Central memory CD8-positive, alpha-beta T cell (primary cell): ENCODE data around the gene SECISBP2L.
A peak's percentile ranks its signal among the peaks of the same experiment; 100 is the strongest.

Source experiments
- ATAC-seq: fragments of 150-1000 bp; cut with Tn5 transposase; replicated peaks from 2 replicates; pipeline ENCODE4 v1.10.0; 2022; ENCODE audit warnings: mild to moderate bottlenecking, moderate FRiP score, moderate number of reproducible peaks; ENCODE audit not compliant: poor library complexity, severe bottlenecking; ENCODE audit errors: extremely low read depth
- DNase-seq, 2 donors: peaks; one replicate each; pipeline ENCODE4 v3.0.0; 2021; ENCODE audit warnings: low spot score in 2 of 2
- H3K27ac Mint-ChIP-seq: one replicate; pipeline ENCODE4 v1.8.0; 2022; ENCODE audit warnings: low read depth, mild to moderate bottlenecking, moderate library complexity, mixed read lengths
- H3K27me3 Mint-ChIP-seq: one replicate; pipeline ENCODE4 v1.8.0; 2022; ENCODE audit warnings: mixed read lengths
- H3K36me3 Mint-ChIP-seq: one replicate; pipeline ENCODE4 v1.8.0; 2022; ENCODE audit warnings: mild to moderate bottlenecking, moderate library complexity, mixed read lengths; ENCODE audit not compliant: insufficient read depth
- H3K4me1 Mint-ChIP-seq: one replicate; pipeline ENCODE4 v1.8.0; 2022; ENCODE audit warnings: mixed read lengths
- H3K4me3 Mint-ChIP-seq: one replicate; pipeline ENCODE4 v1.8.0; 2022; ENCODE audit warnings: mild to moderate bottlenecking, moderate library complexity, mixed read lengths
- H3K9me3 Mint-ChIP-seq: one replicate; pipeline ENCODE4 v1.8.0; 2022; ENCODE audit warnings: mixed read lengths

SECISBP2L gene

GRCh38 chr15:49066372-49066771, 20.1 kb upstream of the SECISBP2L start:
- Mint-ChIP-seq H3K4me1 (no peaks in the 10 kb centered on the region), H3K4me3 (no peak overlapping the region), H3K27ac (no peak overlapping the region), H3K36me3 (no peaks in the 10 kb centered on the region), H3K9me3 (no peaks in the 10 kb centered on the region), H3K27me3 (peaks cover 33% of the 10 kb centered on the region)
- no peak for ATAC-seq
- DNase-seq = no peak

GRCh38 chr15:49064884-49065283, 18.6 kb upstream of the SECISBP2L start:
- DNase-seq = no peak
- no peaks in the 10 kb centered on the region for H3K4me1 Mint-ChIP-seq
- H3K27me3 Mint-ChIP-seq = peaks cover 18% of the 10 kb centered on the region
- H3K36me3 Mint-ChIP-seq = no peaks in the 10 kb centered on the region
- H3K27ac Mint-ChIP-seq = no peak overlapping the region
- ATAC-seq = no peak
- no peaks in the 10 kb centered on the region for H3K9me3 Mint-ChIP-seq
- H3K4me3 Mint-ChIP-seq = no peak overlapping the region

DNA sequence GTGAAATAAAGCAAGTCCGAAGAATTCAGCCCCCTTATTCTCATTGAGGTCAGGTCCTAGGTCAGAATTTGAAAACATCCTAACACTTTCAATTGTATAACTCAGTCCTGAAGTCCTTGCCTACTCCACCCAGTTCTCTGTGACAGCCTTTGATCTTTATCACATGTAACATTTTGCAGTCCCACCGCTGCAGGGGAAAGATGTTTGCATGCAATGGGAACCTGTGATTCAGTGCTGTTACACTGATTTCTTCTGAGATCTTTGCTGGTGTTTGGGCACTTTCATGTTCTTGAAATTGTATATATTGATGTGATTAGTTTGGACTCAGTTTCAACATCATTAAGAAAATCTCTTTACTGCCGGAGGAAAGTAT, 18.0 kb upstream of the SECISBP2L start:
- Mint-ChIP-seq H3K9me3 (no peaks in the 10 kb centered on the region), H3K27ac (no peak overlapping the region), H3K27me3 (peaks cover 12% of the 10 kb centered on the region), H3K36me3 (no peaks in the 10 kb centered on the region), H3K4me3 (no peak overlapping the region), H3K4me1 (no peaks in the 10 kb centered on the region)
- DNase-seq (no peak), ATAC-seq (no peak)

- no peaks in the 10 kb centered on the region for H3K36me3 Mint-ChIP-seq
- ATAC-seq = no peak
- no peak for DNase-seq
- H3K9me3 Mint-ChIP-seq = no peaks in the 10 kb centered on the region
- no peak overlapping the region for H3K4me3 Mint-ChIP-seq
- no peak overlapping the region for H3K27ac Mint-ChIP-seq
- H3K4me1 Mint-ChIP-seq = no peaks in the 10 kb centered on the region
- H3K27me3 Mint-ChIP-seq = peaks cover 7% of the 10 kb centered on the region
Observed at GRCh38 chr15:49063402-49064280, 17.4 kb upstream of the SECISBP2L start.

GRCh38 chr15:49062900-49063299, 16.7 kb upstream of the SECISBP2L start:
- Mint-ChIP-seq H3K27ac (no peak overlapping the region), H3K4me3 (no peak overlapping the region), H3K9me3 (no peaks in the 10 kb centered on the region), H3K27me3 (peaks cover 2% of the 10 kb centered on the region), H3K4me1 (no peaks in the 10 kb centered on the region), H3K36me3 (no peaks in the 10 kb centered on the region)
- no peak for ATAC-seq
- DNase-seq = no peak

DNA sequence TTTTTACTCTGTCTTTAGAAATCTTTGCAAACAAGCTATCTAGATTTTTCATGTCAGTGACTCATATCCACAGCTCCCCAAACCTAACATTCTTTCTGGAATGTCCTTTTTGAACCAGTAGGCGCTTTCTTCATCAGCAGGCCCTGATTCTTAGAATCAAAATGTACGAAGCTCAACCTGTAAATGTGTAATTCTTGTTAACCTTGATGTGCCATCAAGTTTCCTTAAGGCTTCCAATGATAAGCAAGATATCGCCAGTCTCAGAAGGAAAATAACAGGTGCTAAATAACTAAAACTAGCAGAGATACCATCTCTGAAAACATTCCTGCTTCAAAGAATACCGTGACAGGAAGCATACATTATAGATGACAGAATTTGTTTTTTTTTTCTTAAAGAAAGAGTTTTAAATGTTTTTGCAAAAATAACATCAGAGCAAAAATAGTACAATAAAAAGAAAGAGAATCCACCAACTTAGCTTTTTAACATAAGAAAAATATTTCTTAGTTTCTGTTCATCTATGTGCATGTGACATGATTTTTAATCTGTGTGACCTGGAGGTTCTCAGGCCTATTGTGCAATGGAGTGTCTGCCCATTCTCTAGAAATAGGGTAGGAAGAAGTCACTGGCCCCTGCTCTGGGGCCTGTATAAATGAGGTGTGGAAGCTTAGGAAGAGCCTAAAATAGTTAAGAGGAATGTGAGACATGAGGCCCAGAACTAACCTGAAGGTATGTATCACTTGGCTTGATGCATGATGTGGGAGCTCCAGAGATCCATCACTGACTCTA, 14.7 kb upstream of the SECISBP2L start:
- Mint-ChIP-seq H3K36me3 (peaks cover 3% of the 10 kb centered on the region), H3K27me3 (no peaks in the 10 kb centered on the region), H3K4me1 (no peaks in the 10 kb centered on the region), H3K4me3 (no peak overlapping the region), H3K9me3 (no peaks in the 10 kb centered on the region), H3K27ac (no peak overlapping the region)
- DNase-seq = no peak
- ATAC-seq = no peak

- no peaks in the 10 kb centered on the region for H3K9me3 Mint-ChIP-seq
- ATAC-seq (no peak), DNase-seq (no peak)
- H3K4me1 Mint-ChIP-seq = no peaks in the 10 kb centered on the region
- H3K36me3 Mint-ChIP-seq = peaks cover 3% of the 10 kb centered on the region
- no peak overlapping the region for H3K27ac Mint-ChIP-seq
- no peak overlapping the region for H3K4me3 Mint-ChIP-seq
- H3K27me3 Mint-ChIP-seq = no peaks in the 10 kb centered on the region
Observed at GRCh38 chr15:49059491-49059890, 13.2 kb upstream of the SECISBP2L start.

GRCh38 chr15:49058559-49058958, 12.3 kb upstream of the SECISBP2L start:
- DNase-seq = no peak

DNA sequence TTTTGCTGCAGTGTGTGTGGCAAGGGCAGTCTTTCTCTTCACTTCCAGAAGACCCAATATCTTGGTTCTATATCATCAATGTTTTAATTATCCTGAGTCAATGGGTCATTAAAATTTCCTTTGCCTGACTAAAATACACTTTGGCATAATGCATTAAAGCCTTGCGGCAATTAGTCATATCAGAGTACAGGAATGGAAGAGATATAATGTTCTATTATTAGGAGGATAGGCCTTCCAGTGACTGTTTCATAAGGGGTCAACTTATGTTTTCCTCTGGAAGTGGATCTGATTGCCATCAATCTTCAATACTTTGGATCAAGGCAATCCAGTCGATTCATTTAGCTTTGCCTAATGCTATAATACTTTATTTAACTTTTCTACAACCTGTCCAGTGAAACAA, 9.4 kb upstream of the SECISBP2L start:
- peaks cover 3% of the 10 kb centered on the region for H3K36me3 Mint-ChIP-seq
- no peak overlapping the region for H3K4me3 Mint-ChIP-seq
- H3K4me1 Mint-ChIP-seq = no peaks in the 10 kb centered on the region
- H3K27me3 Mint-ChIP-seq = no peaks in the 10 kb centered on the region
- DNase-seq (no peak), ATAC-seq (no peak)
- H3K27ac Mint-ChIP-seq = no peak overlapping the region
- no peaks in the 10 kb centered on the region for H3K9me3 Mint-ChIP-seq

More at GRCh38 chr15:49058559-49058958, 12.3 kb upstream of the SECISBP2L start:
- H3K9me3 Mint-ChIP-seq = no peaks in the 10 kb centered on the region
- no peak overlapping the region for H3K4me3 Mint-ChIP-seq
- no peaks in the 10 kb centered on the region for H3K4me1 Mint-ChIP-seq
- H3K36me3 Mint-ChIP-seq = peaks cover 3% of the 10 kb centered on the region
- no peak for ATAC-seq
- H3K27ac Mint-ChIP-seq = no peak overlapping the region
- H3K27me3 Mint-ChIP-seq = no peaks in the 10 kb centered on the region

GRCh38 chr15:49052662-49053061, 6.4 kb upstream of the SECISBP2L start:
- no peak overlapping the region for H3K27ac Mint-ChIP-seq
- H3K4me1 Mint-ChIP-seq = no peaks in the 10 kb centered on the region
- H3K9me3 Mint-ChIP-seq = no peaks in the 10 kb centered on the region
- ATAC-seq = no peak
- H3K36me3 Mint-ChIP-seq = peaks cover 3% of the 10 kb centered on the region
- DNase-seq = no peak
- no peaks in the 10 kb centered on the region for H3K27me3 Mint-ChIP-seq
- H3K4me3 Mint-ChIP-seq = no peak overlapping the region

- peak overlapping the region; percentile 98 for H3K27ac Mint-ChIP-seq
- H3K4me3 Mint-ChIP-seq = no peak overlapping the region
- peaks cover 25% of the 10 kb centered on the region for H3K4me1 Mint-ChIP-seq
Observed at GRCh38 chr15:49047456-49047855, 1.2 kb upstream of the SECISBP2L start.

DNA sequence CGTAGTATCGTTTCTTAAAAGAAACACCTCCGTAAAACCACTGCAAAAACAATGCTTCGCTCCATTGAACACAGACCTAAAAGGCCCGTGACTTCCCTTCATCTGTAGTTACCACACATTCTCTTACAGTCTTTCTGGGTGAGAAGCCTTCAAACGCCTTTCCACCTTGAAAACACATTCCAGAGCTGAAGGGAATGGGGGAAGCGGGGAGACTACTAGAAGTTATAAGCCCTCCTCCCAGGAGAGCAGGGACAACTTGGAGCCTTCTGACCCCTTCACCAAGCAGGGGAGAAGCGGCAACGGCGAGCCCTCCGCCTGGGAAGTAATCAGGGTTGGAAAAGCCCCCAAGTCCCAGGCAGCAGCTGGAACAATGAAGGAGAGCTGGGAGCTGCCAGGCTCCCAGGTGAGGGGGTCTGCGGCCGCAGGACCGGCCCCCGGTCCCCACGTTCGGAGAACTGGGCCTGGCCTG, 461 bp downstream of the SECISBP2L start:
- Mint-ChIP-seq H3K36me3 (peaks cover 13% of the 10 kb centered on the region), H3K4me1 (peaks cover 39% of the 10 kb centered on the region), H3K4me3 (peak overlapping the region; percentile 98), H3K27ac (peak overlapping the region; percentile 98), H3K9me3 (no peaks in the 10 kb centered on the region), H3K27me3 (no peaks in the 10 kb centered on the region)
- DNase-seq (no peak), ATAC-seq (peak; percentile 41)

More at GRCh38 chr15:49047456-49047855, 1.2 kb upstream of the SECISBP2L start:
- Mint-ChIP-seq H3K9me3 (no peaks in the 10 kb centered on the region), H3K36me3 (peaks cover 11% of the 10 kb centered on the region), H3K27me3 (no peaks in the 10 kb centered on the region)
- ATAC-seq (no peak), DNase-seq (no peak)
